HG03108 (cell line): ENCODE results near the gene LRRC74A.

Experiments
- ATAC-seq: cut with Tn5 transposase; IDR thresholded peaks from one replicate; pipeline ENCODE4 v1.9.1; 2021; ENCODE audit warnings: moderate library complexity; ENCODE audit not compliant: unreplicated experiment

LRRC74A gene

GRCh38 chr14:76826122-76826521 is at the start of gene LRRC74A:
TSS of gene LRRC74A (plus strand) at chr14:76826408. CDS start at chr14:76826698, 290 bp downstream.
- ATAC-seq: no peak

GRCh38 chr14:76776428-76777251 is 49.6 kb upstream of the LRRC74A start:
- ATAC-seq: no peak

GRCh38 chr14:76777721-76778120 is 48.5 kb upstream of the LRRC74A start:
- ATAC-seq: no peak

- ATAC-seq: no peak
These were observed 47.5 kb upstream of the LRRC74A start for GRCh38 chr14:76778546-76779215.

GRCh38 chr14:76779221-76780057 is 46.8 kb upstream of the LRRC74A start:
- ATAC-seq: no peak

- ATAC-seq: no peak
These were observed 46.2 kb upstream of the LRRC74A start for GRCh38 chr14:76780058-76780345.

GRCh38 chr14:76780360-76780759 is 45.8 kb upstream of the LRRC74A start:
- ATAC-seq: no peak

- no peak for ATAC-seq
These were observed 45.1 kb upstream of the LRRC74A start for GRCh38 chr14:76780875-76781647.

- no peak for ATAC-seq
These were observed 44.6 kb upstream of the LRRC74A start for GRCh38 chr14:76781648-76782051.

- no peak for ATAC-seq
These were observed 43.9 kb upstream of the LRRC74A start for GRCh38 chr14:76782115-76782884.

GRCh38 chr14:76782885-76783566 is 43.2 kb upstream of the LRRC74A start:
- no peak for ATAC-seq

- no peak for ATAC-seq
These were observed 41.8 kb upstream of the LRRC74A start for GRCh38 chr14:76784266-76784874.

GRCh38 chr14:76784881-76785280 is 41.3 kb upstream of the LRRC74A start:
- no peak for ATAC-seq

GRCh38 chr14:76786601-76787000 is 39.6 kb upstream of the LRRC74A start:
- no peak for ATAC-seq

- no peak for ATAC-seq
These were observed 33.8 kb upstream of the LRRC74A start for GRCh38 chr14:76792422-76792821.

GRCh38 chr14:76793324-76793723 is 32.9 kb upstream of the LRRC74A start:
- no peak for ATAC-seq

GRCh38 chr14:76793956-76794355 is 32.3 kb upstream of the LRRC74A start:
- ATAC-seq: no peak

- ATAC-seq: no peak
These were observed 19.8 kb upstream of the LRRC74A start for GRCh38 chr14:76806446-76806845.

- ATAC-seq: no peak
These were observed 18.2 kb upstream of the LRRC74A start for GRCh38 chr14:76808011-76808410.
